Measurements from ENCODE around the gene FMO1. TPM values are rescaled to one million over a fixed set of nuclear protein-coding genes. Genes with fewer than 3 reads are reported as not detected.

The FMO1 gene
- total and polyA plus RNA-seq, 2 of the 8 experiments (the other 6 are each of a cell fraction or from before 2014, with no cell fraction given) = 0.11 TPM; not detected in 1

DNA sequence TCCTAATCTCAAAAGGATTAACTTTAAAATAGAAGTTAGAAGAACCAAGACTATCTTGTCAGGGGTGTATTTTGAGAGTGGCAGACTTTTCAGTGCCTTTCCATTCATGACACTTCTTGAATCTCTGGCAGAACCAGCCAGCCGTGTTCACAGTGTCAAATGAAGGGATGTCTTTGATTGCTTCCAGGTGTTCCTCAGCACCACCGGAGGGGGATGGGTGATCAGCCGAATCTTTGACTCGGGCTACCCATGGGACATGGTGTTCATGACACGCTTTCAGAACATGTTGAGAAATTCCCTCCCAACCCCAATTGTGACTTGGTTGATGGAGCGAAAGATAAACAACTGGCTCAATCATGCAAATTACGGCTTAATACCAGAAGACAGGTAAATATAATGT is 32.3 kb downstream of the FMO1 start:
- H3K79me1 ChIP-seq (ENCODE audit: low read depth, low read length) = no peaks in the 10 kb centered on the region
- no peak overlapping the region for H2BK12ac ChIP-seq (ENCODE audit: low read depth, low read length)
- H3K36me3 ChIP-seq (ENCODE audit: control insufficient read depth in 2 of 4, insufficient read depth in 4 of 4, low read length in 3 of 4) = no peaks in the 10 kb centered on the region
- no peak overlapping the region for H3K9ac ChIP-seq (replicated peaks in 1 of 4; ENCODE audit: extremely low read depth in 1 of 4, low read depth in 3 of 4, low read length in 3 of 4)
- no peak overlapping the region for H3K4me3 ChIP-seq (ENCODE audit: extremely low read depth in 1 of 4, insufficient read depth in 2 of 4, low read depth in 3 of 4, low read length in 4 of 4)
- POLR2A ChIA-PET (ENCODE audit: partially characterized antibody) = no interaction called here
- no peaks in the 10 kb centered on the region for H4K20me1 ChIP-seq (replicated peaks in 1 of 2; ENCODE audit: control insufficient read depth in 1 of 2, insufficient read depth in 2 of 2, low read length in 2 of 2)
- H4K5ac ChIP-seq (ENCODE audit: insufficient read length, low read depth, low read length) = no peak overlapping the region
- no peaks in the 10 kb centered on the region for H3K27me3 ChIP-seq (replicated peaks in 1 of 4; ENCODE audit: control insufficient read depth in 3 of 4, extremely low read depth in 1 of 4, insufficient read depth in 3 of 4, low read length in 3 of 4)
- WGBS, 2 experiments (ENCODE audit: extremely low coverage in 1 of 2, insufficient coverage in 1 of 2, insufficient read length in 1 of 2, insufficient replicate concordance in 2 of 2, low coverage in 1 of 2, low lambda C conversion rate in 2 of 2, missing lambda C conversion rate in 1 of 2) = 93% methylated on average over 7 of the region's 7 CpGs; no CpG with 5 or more reads in 1 of the 2 experiments
- H4K91ac ChIP-seq (replicated peaks; ENCODE audit: insufficient read length, low read length) = no peak overlapping the region
- no peaks in the 10 kb centered on the region for H3K4me1 ChIP-seq (replicated peaks in 1 of 4; ENCODE audit: control insufficient read depth in 3 of 4, insufficient read depth in 4 of 4, low read length in 3 of 4)
- H3K56ac ChIP-seq (replicated peaks; ENCODE audit: insufficient read length, low read depth, low read length) = no peak overlapping the region
- no peak overlapping the region for H3K4ac ChIP-seq (replicated peaks; ENCODE audit: insufficient read length, low read depth, low read length)
- FAIRE-seq (no peak), DNase-seq (ENCODE audit: low read depth in 1 of 2, low spot score in 2 of 2) (no peak)
- no peaks in the 10 kb centered on the region for H3K9me3 ChIP-seq (ENCODE audit: insufficient read depth in 2 of 2, low read depth in 1 of 2, low read length in 1 of 2)
- no peak overlapping the region; the same call in 1 of the 2 replicates for H2AFZ ChIP-seq (ENCODE audit: low read length)
- no peak overlapping the region for H2BK120ac ChIP-seq (replicated peaks; ENCODE audit: low read depth, low read length)
- no peak overlapping the region for H3K27ac ChIP-seq (ENCODE audit: low read depth, low read length)
- CTCF ChIA-PET (ENCODE audit: partially characterized antibody) = interaction anchor here (1.0 to 1.1 kb wide), 2 partner anchors 12 to 28 kb away, joined by 3 read pairs; no protein-coding TSS in a partner anchor
- no peak overlapping the region for H3K14ac ChIP-seq (ENCODE audit: insufficient read length)
- H3K23me2 ChIP-seq (ENCODE audit: low read depth, low read length) = no peaks in the 10 kb centered on the region
- no peak overlapping the region for H3K18ac ChIP-seq (ENCODE audit: extremely low read depth, low read length)
- H3K4me2 ChIP-seq (ENCODE audit: insufficient read depth in 1 of 2, low read depth in 2 of 2, low read length in 2 of 2) = no peak overlapping the region
- no peak overlapping the region for H3K23ac ChIP-seq (ENCODE audit: insufficient read length)
- no peak overlapping the region for H2BK20ac ChIP-seq (ENCODE audit: low read length)
- H2BK5ac ChIP-seq (ENCODE audit: low read depth, low read length) = no peak overlapping the region
- no peak overlapping the region for H2BK15ac ChIP-seq (ENCODE audit: low read length)
- no peaks in the 10 kb centered on the region for H3K79me2 ChIP-seq (ENCODE audit: control insufficient read depth in 1 of 2, insufficient read depth in 2 of 2, low read length in 2 of 2)
- H2AK5ac ChIP-seq (ENCODE audit: low read depth, low read length) = no peak overlapping the region
- H4K8ac ChIP-seq (ENCODE audit: extremely low read depth, insufficient read depth, low read length) = no peak overlapping the region
- TF ChIP-seq SUZ12 (IDR thresholded peaks at IDR 0.05; ENCODE audit: low read length) (no peak), RAD21 (IDR thresholded peaks at IDR 0.05 in 1 of 2, conservative IDR thresholded peaks at IDR 0.05 in 1 of 2; ENCODE audit: low read depth in 2 of 2, low read length in 2 of 2) (no peak), BRCA1 (IDR thresholded peaks at IDR 0.05; ENCODE audit: low read depth, low read length) (no peak), ZNF274 (IDR thresholded peaks at IDR 0.05; ENCODE audit: borderline replicate concordance, extremely low read depth, low read length) (no peak), RNF2 (IDR thresholded peaks at IDR 0.05; ENCODE audit: borderline replicate concordance, low read depth, low read length, missing control alignments, poor library complexity, severe bottlenecking) (no peak), YY1 (IDR thresholded peaks at IDR 0.05; ENCODE audit: low read depth, low read length) (no peak), BCL11A (IDR thresholded peaks at IDR 0.05; ENCODE audit: low read depth in 2 of 2, low read length in 2 of 2) (no peak), TAF7 (optimal IDR thresholded peaks at IDR 0.05; ENCODE audit: borderline replicate concordance, low read depth, low read length) (no peak), SAP30 (IDR thresholded peaks at IDR 0.05; ENCODE audit: insufficient read depth, insufficient replicate concordance, low read length) (no peak), HDAC6 (IDR thresholded peaks at IDR 0.05; ENCODE audit: low read depth, low read length) (no peak), FOSL1 (IDR thresholded peaks at IDR 0.05; ENCODE audit: insufficient read depth, low read depth, low read length) (no peak)
- TF ChIP-seq, protein P1, sequence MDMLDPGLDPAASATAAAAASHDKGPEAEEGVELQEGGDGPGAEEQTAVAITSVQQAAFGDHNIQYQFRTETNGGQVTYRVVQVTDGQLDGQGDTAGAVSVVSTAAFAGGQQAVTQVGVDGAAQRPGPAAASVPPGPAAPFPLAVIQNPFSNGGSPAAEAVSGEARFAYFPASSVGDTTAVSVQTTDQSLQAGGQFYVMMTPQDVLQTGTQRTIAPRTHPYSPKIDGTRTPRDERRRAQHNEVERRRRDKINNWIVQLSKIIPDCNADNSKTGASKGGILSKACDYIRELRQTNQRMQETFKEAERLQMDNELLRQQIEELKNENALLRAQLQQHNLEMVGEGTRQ (IDR thresholded peaks at IDR 0.05; ENCODE audit: low read length) = no peak

All from H1 (cell line).